IPS DF 6.9 (cell line): ENCODE data around the gene PNN.
"Not testable (repeated sequence)": the region's sequence is repeated elsewhere in the genome, so short reads cannot be mapped to it uniquely, and the experiment has no call there.

Source experiments
- DNase-seq: peaks from one replicate; pipeline ENCODE4 v3.0.0-alpha.2; 2013; ENCODE audit warnings: low read depth, low spot score
- H3K27ac ChIP-seq: one replicate; pipeline ENCODE4 v1.5.1; 2013; ENCODE audit warnings: low read length, control low read depth
- H3K27me3 ChIP-seq: 2 replicates; pipeline ENCODE4 v1.6.1; 2013; ENCODE audit warnings: mild to moderate bottlenecking, low read length; ENCODE audit not compliant: control insufficient read depth, insufficient read depth
- H3K36me3 ChIP-seq: 2 replicates; pipeline ENCODE4 v1.6.1; 2013; ENCODE audit warnings: low read length; ENCODE audit not compliant: control insufficient read depth, insufficient read depth
- H3K4me1 ChIP-seq: 2 replicates; pipeline ENCODE4 v1.6.1; 2013; ENCODE audit warnings: low read length; ENCODE audit not compliant: control insufficient read depth, insufficient read depth
- H3K4me3 ChIP-seq: 2 replicates; pipeline ENCODE4 v1.5.1; 2013; ENCODE audit warnings: mild to moderate bottlenecking, low read length
- H3K9me3 ChIP-seq: 2 replicates; pipeline ENCODE4 v1.6.1; 2013; ENCODE audit warnings: low read length, inconsistent platforms; ENCODE audit not compliant: control insufficient read depth, insufficient read depth
- WGBS: extraction: QIAGEN DNeasy Blood & Tissue Kit; methylation state at CpG from one replicate; pipeline ENCODE4 v1.1.7; 2013; ENCODE audit warnings: mixed read lengths, missing lambda C conversion rate; ENCODE audit not compliant: insufficient read length, insufficient coverage; 5-methylcytosine and 5-hydroxymethylcytosine counted together

Gene PNN

DNA sequence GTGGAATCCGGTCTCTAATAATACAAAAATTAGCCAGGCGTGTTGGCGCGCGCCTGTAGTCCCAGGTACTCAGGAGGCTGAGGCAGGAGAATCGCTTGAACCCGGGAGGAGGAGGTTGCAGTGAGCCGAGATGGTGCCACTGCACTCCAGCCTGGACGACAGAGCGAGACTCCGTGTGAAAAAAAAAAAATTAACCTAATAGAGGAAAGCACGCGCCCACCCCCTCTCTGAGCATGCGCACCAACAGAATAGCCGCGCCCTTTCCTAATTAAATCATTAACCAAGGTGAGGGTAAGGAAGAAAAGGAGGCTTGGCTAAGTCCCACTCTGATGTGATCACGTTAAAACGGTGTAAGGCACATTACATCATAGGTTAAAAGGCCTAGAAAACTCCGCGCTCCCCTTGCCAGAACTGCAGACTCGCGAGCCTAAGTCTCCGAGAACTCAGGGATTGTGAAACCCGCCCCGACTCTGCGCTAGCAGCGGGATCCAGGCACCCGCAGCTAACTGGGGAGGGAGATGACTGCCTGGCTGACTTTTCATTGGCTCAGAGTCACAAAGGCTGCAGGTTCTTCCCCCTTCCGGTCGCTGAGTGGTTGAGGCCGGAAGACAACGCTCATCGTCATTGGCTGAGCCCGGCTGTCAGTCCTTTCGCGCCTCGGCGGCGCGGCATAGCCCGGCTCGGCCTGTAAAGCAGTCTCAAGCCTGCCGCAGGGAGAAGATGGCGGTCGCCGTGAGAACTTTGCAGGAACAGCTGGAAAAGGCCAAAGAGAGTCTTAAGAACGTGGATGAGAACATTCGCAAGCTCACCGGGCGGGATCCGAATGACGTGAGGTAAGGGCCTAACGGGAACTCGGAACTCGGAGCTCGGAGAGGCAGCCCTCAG lies at the start of gene PNN:
Gene PNN, plus strand, starts transcription at position 695 of the 885 bp plus-strand sequence. Its CDS starts 26 bp downstream, at position 721.
- peak; percentile 97 for DNase-seq
- Histone ChIP-seq H3K27me3 (no peaks in the 10 kb centered on the region), H3K9me3 (no peaks in the 10 kb centered on the region), H3K27ac (no peak within 1 kb of the TSS), H3K4me1 (no peaks in the 10 kb centered on the region), H3K4me3 (peak within 1 kb of the TSS; percentile 95), H3K36me3 (peaks cover 18% of the 10 kb centered on the region)
- no CpG with 5 or more reads among the region's 56 CpGs for WGBS

DNA sequence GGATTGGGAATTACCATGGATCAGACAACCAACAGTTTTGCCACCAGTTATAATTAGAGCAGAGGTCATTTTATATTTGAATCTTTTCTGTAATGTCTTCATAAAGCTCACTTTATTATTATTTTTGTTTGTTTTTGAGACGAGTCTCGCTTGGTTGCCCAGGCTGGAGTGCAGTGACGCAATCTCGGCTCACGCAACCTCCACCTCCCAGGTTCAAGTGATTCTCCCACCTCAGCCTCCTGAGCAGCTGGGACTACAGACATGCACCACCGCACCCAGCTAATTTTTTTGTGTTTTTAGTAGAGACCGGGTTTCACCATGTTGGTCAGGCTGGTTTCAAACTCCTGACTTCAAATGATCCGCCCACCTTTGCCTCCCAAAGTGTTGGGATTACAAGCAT lies 37.2 kb upstream of the PNN start:
- not testable (repeated sequence) for H3K27me3 ChIP-seq, H3K9me3 ChIP-seq, DNase-seq, H3K27ac ChIP-seq, H3K4me3 ChIP-seq, H3K4me1 ChIP-seq, H3K36me3 ChIP-seq
- WGBS = no CpG with 5 or more reads among the region's 8 CpGs

DNA sequence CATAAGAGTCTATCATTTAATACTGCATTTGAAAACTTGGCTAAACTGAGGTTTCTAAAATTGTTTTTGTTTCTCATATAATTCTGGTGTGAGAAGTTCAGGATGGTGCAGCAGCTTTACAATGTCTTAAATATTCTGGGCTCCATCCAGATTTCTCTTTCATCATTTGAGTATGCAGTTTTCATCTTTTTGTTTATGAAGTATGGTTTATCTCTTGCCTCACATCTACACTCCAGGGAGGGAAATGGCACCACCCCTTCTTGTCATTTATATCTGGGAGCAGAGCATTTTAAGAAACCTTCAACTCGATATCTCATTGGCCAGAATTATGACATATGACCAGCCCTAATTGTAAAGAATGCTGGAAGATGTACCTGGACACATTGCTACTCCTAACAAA lies 36.6 kb upstream of the PNN start:
- H3K27me3 ChIP-seq = no peaks in the 10 kb centered on the region
- no peaks in the 10 kb centered on the region for H3K9me3 ChIP-seq
- H3K36me3 ChIP-seq = peaks cover 6% of the 10 kb centered on the region; the same call in 1 of the 2 replicates
- H3K4me3 ChIP-seq = no peak overlapping the region
- no peaks in the 10 kb centered on the region for H3K4me1 ChIP-seq
- no peak for DNase-seq
- WGBS = no CpG with 5 or more reads among the region's 1 CpG
- H3K27ac ChIP-seq = no peak overlapping the region

DNA sequence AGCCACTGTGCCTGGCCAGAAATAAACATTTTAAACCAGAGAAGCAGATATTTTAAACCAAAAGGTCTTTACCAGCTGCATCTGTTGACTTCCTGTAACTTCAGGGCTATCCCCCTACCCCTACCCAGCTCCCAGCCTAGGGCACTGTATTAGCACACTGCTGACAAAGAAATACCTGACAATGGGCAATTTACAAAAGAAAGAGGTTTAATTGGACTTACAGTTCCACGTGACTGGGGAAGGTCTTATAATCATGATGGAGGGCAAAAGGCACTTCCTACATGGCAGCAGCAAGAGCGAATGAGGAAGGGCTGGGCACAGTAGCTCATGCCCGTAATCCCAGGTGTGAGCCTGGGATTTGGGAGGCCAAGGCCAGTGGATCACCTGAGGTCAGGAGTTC lies 34.9 kb upstream of the PNN start:
- WGBS = no CpG with 5 or more reads among the region's 3 CpGs
- H3K36me3 ChIP-seq = peaks cover 6% of the 10 kb centered on the region; the same call in 1 of the 2 replicates
- no peak for DNase-seq
- no peaks in the 10 kb centered on the region for H3K4me1 ChIP-seq
- H3K27ac ChIP-seq = no peak overlapping the region
- no peaks in the 10 kb centered on the region for H3K9me3 ChIP-seq
- no peak overlapping the region for H3K4me3 ChIP-seq
- no peaks in the 10 kb centered on the region for H3K27me3 ChIP-seq

DNA sequence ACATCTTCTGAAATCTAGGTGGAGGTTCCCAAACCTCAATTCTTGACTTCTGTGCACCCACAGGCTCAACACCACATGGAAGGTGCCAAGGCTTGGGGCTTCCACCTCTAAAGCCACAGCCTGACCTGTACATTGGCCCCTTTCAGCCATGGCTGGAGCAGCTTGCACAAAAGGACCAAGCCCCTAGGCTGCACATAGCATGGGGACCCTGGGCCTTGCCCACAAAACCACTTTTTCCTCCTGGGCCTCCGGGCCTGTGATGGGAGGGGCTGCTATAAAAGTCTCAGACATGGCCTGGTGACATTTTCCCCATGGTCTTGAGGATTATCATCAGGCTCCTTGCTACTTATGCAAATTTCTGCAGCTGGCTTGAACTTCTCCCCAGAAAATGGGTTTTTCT lies 33.4 kb upstream of the PNN start:
- not testable (repeated sequence) for H3K9me3 ChIP-seq, H3K36me3 ChIP-seq, DNase-seq, H3K27me3 ChIP-seq, H3K4me1 ChIP-seq, H3K4me3 ChIP-seq, H3K27ac ChIP-seq
- no CpG with 5 or more reads among the region's 1 CpG for WGBS

DNA sequence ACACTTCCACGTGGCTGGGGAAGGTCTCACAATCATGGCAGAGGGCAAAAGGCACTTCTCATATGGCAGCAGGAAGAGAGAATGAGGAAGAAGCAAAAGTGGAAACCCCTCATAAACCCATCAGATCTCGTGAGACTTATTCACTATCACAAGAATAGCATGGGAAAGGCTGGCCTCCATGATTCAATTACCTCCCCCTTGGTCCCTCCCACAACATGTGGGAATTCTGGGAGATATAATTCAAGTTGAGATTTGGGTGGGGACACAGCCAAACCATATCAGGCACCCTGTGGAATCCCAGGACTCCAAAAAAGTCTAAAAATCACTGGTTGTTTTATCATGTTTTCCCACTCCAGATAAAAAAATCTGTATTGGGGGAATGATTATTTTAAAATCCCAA lies 31.8 kb upstream of the PNN start:
- H3K36me3 ChIP-seq, H3K4me1 ChIP-seq, H3K4me3 ChIP-seq, H3K9me3 ChIP-seq, H3K27ac ChIP-seq, H3K27me3 ChIP-seq, DNase-seq: not testable (repeated sequence)
- WGBS = no CpG with 5 or more reads among the region's 2 CpGs

DNA sequence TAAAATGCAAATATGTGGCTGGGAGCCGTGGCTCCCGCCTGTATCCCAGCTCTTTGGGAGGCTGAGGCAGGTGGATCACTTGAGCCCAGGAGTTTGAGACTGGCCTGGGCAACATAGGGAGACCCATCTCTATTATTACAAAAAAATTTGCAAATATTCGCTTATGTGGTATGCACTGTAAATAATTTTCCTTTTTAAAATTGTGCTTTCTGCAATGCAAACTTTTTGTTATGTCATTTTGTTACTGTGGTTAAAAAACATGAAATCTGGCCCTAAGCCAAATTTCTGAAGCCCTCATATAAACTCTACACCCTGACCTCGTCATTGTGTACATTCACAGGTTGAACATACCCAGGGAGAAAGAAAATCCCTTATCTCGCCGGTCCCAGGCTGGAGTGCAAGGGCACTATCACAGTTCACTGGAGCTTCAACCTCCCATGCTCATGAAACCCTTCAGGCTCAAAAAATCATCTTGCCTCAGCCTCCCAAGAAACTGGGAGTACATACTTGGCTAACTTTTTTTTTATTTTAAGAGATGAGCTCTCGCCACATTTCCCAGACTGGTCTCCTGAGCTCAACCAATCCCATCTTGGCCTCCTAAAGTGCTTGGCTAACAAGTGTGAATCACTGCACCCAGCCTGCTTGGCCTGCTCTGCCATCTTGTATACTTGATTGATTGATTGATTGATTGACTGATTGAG lies 29.6 kb upstream of the PNN start:
- H3K27ac ChIP-seq = no peak overlapping the region
- H3K4me3 ChIP-seq = no peak overlapping the region
- no peaks in the 10 kb centered on the region for H3K4me1 ChIP-seq
- no peaks in the 10 kb centered on the region for H3K36me3 ChIP-seq
- H3K27me3 ChIP-seq = no peaks in the 10 kb centered on the region
- WGBS = no CpG with 5 or more reads among the region's 7 CpGs
- H3K9me3 ChIP-seq = no peaks in the 10 kb centered on the region
- no peak for DNase-seq

DNA sequence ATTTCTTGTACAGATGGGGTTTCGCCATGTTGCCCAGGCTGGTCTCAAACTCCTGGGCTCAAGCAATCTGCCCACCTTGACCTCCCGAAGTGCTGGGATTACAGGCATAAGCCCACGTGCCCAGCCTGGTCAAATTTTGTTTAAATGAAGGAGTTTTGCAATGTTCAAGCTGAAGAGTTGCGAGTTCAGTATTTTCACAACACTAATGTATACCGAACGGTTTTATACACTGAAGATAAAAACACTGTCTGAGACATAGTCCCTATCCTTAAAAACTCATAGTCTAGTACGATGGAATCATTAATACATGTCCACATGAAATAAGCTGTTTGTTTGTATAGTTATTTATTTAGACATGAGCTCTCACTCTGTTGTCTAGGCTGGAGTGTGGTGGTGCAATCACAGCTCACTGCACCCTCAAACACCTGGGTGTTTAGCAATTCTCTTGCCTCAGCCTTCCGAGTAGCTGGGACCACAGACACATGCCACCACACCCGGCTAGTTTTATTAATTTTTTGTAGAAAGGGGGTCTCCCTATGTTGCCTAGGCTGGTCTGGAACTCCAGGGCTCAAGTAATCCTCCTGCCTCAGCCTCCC lies 20.4 kb upstream of the PNN start:
- H3K27me3 ChIP-seq = no peaks in the 10 kb centered on the region
- H3K4me3 ChIP-seq = no peak overlapping the region
- no peak overlapping the region for H3K27ac ChIP-seq
- no peak for DNase-seq
- H3K9me3 ChIP-seq = no peaks in the 10 kb centered on the region
- no peaks in the 10 kb centered on the region for H3K36me3 ChIP-seq
- no peaks in the 10 kb centered on the region for H3K4me1 ChIP-seq
- no CpG with 5 or more reads among the region's 9 CpGs for WGBS

DNA sequence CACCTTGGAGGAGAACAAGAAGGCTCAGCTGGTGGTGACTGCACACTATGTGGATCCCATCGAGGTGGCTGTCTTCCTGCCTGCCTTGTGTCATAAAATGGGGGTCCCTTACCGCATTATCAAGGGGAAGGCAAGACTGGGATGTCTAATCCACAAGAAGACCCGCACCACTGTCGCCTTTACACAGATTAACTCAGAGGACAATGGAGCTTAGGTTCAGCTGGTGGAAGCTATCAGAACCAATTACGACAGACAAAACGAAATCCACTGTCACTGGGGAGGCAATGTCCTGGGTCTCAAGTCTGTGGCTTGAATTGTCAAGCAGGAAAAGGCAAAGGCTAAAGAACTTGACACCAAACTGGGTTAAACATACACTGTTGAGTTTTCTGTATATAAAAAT lies 17.6 kb upstream of the PNN start:
- H3K36me3 ChIP-seq = no peaks in the 10 kb centered on the region
- H3K27ac ChIP-seq = no peak overlapping the region
- no peak overlapping the region for H3K4me3 ChIP-seq
- H3K9me3 ChIP-seq = no peaks in the 10 kb centered on the region
- WGBS = no CpG with 5 or more reads among the region's 6 CpGs
- H3K4me1 ChIP-seq = no peaks in the 10 kb centered on the region
- H3K27me3 ChIP-seq = no peaks in the 10 kb centered on the region
- DNase-seq = no peak

DNA sequence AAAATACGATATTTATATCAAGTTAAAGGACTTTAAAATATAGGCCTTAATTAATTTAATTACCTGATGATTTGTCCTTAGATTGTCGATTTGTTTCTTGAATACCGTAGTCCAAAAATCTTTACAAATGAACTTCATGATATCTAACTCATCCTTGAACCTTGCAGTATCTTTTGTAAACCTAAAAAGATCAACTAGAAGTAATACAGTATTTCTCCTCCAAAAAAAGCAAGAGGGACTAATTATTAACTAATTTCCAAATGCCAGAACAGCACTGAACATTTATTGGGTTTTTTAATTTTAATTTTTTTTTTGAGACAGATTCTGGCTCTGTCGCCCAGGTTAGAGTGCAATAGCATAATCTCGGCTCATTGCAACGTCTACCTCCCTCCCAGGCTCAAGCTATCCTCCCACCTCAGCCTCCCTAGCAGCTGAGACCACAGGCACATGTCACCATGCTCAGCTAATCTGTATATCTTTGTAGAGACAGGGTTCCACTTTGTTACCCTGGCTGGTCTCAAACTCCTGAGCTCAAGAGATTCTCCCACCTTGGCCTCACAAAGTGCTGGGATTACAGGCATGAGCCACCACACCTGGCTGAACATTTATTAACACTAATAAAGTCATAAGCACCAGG lies 16.7 kb upstream of the PNN start:
- WGBS = 100% methylated on average over 1 of the region's 6 CpGs
- Histone ChIP-seq H3K27me3 (no peaks in the 10 kb centered on the region), H3K4me3 (no peak overlapping the region), H3K9me3 (no peaks in the 10 kb centered on the region), H3K27ac (no peak overlapping the region), H3K4me1 (no peaks in the 10 kb centered on the region), H3K36me3 (no peaks in the 10 kb centered on the region)
- no peak for DNase-seq
